Progenitor cell of endocrine pancreas (in vitro differentiated cells): ENCODE results near the gene SUGCT. TPM values are rescaled to one million over a fixed set of nuclear protein-coding genes. Genes with fewer than 3 reads are reported as not detected.

Source experiments
- DNase-seq: peaks from one replicate; pipeline ENCODE4 v3.0.0; 2021; ENCODE audit warnings: low spot score; ENCODE audit not compliant: unreplicated experiment
- H3K27ac Mint-ChIP-seq: 2 replicates; pipeline ENCODE4 v1.8.0; 2021; ENCODE audit warnings: mild to moderate bottlenecking, moderate library complexity, mixed read lengths
- H3K27me3 Mint-ChIP-seq: 2 replicates; pipeline ENCODE4 v1.8.0; 2021; ENCODE audit warnings: mixed read lengths
- H3K36me3 Mint-ChIP-seq: 2 replicates; pipeline ENCODE4 v1.8.0; 2022; ENCODE audit warnings: mixed read lengths; ENCODE audit not compliant: insufficient read depth
- H3K4me1 Mint-ChIP-seq: 2 replicates; pipeline ENCODE4 v1.8.0; 2021; ENCODE audit warnings: low read depth, mixed read lengths
- H3K4me3 Mint-ChIP-seq: 2 replicates; pipeline ENCODE4 v1.8.0; 2021; ENCODE audit warnings: low read depth, mild to moderate bottlenecking, moderate library complexity, mixed read lengths
- H3K9me3 Mint-ChIP-seq: 2 replicates; pipeline ENCODE4 v1.8.0; 2021; ENCODE audit warnings: low read depth, mixed read lengths
- CTCF ChIP-seq: fragments of 200-600 bp; sonication (generic); IDR thresholded peaks from one replicate; pipeline ENCODE4 v1.5.0; 2021; ENCODE audit warnings: antibody characterized with exemption, mild to moderate bottlenecking; ENCODE audit not compliant: unreplicated experiment
- total RNA-seq: library from RNA; stranded (reverse); gene quantifications from 2 replicates; pipeline ENCODE4 v1.2.1, GENCODE V29; 2021

The SUGCT gene
- total RNA-seq, 1 donor from 2014 or later = 6.2 TPM

GRCh38 chr7:40828686-40829600 lies 694.1 kb downstream of the SUGCT start:
- H3K4me1 Mint-ChIP-seq = peaks cover 25% of the 10 kb centered on the region
- H3K27me3 Mint-ChIP-seq = no peaks in the 10 kb centered on the region
- no peak for TF ChIP-seq CTCF
- no peak for DNase-seq
- no peak overlapping the region for H3K4me3 Mint-ChIP-seq
- H3K36me3 Mint-ChIP-seq = no peaks in the 10 kb centered on the region
- H3K9me3 Mint-ChIP-seq = no peaks in the 10 kb centered on the region
- H3K27ac Mint-ChIP-seq = no peak overlapping the region

GRCh38 chr7:40833191-40833887 lies 698.5 kb downstream of the SUGCT start:
- peaks cover 5% of the 10 kb centered on the region for H3K4me1 Mint-ChIP-seq
- H3K27me3 Mint-ChIP-seq = no peaks in the 10 kb centered on the region
- no peak overlapping the region for H3K4me3 Mint-ChIP-seq
- H3K36me3 Mint-ChIP-seq = no peaks in the 10 kb centered on the region
- H3K9me3 Mint-ChIP-seq = no peaks in the 10 kb centered on the region
- no peak for DNase-seq
- no peak for TF ChIP-seq CTCF
- no peak overlapping the region for H3K27ac Mint-ChIP-seq

- H3K9me3 Mint-ChIP-seq = no peaks in the 10 kb centered on the region
- H3K27me3 Mint-ChIP-seq = no peaks in the 10 kb centered on the region
- no peak overlapping the region for H3K4me3 Mint-ChIP-seq
Measured at GRCh38 chr7:40833888-40834234, 699.1 kb downstream of the SUGCT start.

GRCh38 chr7:40836218-40836617 lies 701.4 kb downstream of the SUGCT start:
- no peak overlapping the region for H3K4me3 Mint-ChIP-seq
- peaks cover 8% of the 10 kb centered on the region for H3K9me3 Mint-ChIP-seq
- no peaks in the 10 kb centered on the region for H3K27me3 Mint-ChIP-seq
- H3K4me1 Mint-ChIP-seq = peaks cover 5% of the 10 kb centered on the region
- no peaks in the 10 kb centered on the region for H3K36me3 Mint-ChIP-seq
- no peak overlapping the region for H3K27ac Mint-ChIP-seq
- no peak for DNase-seq
- TF ChIP-seq CTCF = no peak

More at GRCh38 chr7:40833888-40834234, 699.1 kb downstream of the SUGCT start:
- no peaks in the 10 kb centered on the region for H3K36me3 Mint-ChIP-seq
- DNase-seq = no peak
- TF ChIP-seq CTCF = no peak
- no peak overlapping the region for H3K27ac Mint-ChIP-seq
- peaks cover 5% of the 10 kb centered on the region for H3K4me1 Mint-ChIP-seq

- Mint-ChIP-seq H3K4me1 (no peaks in the 10 kb centered on the region), H3K27ac (no peak overlapping the region), H3K9me3 (peaks cover 12% of the 10 kb centered on the region), H3K27me3 (no peaks in the 10 kb centered on the region), H3K4me3 (no peak overlapping the region), H3K36me3 (peaks cover 2% of the 10 kb centered on the region)
- no peak for DNase-seq
- TF ChIP-seq CTCF = no peak
Measured at GRCh38 chr7:40839881-40840280, 705.1 kb downstream of the SUGCT start.
